NCI-H2196 treated with DMSO at 0.1 percent for 48 hours (cell line): Measurements from ENCODE around the gene RGS5.

Experiments used
- DNase-seq: peaks from one replicate; lab custom pipeline; 2025; ENCODE audit not compliant: unreplicated experiment; lab: John Stamatoyannopoulos, UW

The RGS5 gene

DNA sequence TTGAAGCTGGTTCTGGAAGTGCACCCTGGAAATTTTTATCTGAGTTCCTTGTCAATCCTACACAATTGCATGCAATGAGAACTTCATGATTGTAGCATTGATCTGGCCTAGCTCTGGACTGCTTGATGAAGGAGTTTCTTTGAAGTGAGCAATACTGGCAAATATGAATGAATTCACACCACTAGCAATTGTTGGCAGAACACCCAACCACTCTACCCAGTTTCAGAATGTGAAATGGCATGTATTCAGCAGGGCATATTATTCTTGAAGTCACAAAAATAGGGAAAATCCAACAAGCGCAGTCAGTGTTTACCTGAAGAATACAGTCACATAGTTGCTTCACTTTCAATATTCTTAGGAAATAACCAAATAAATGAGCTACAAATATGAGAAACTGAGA is 57.3 kb downstream of the RGS5 start:
- no peak for DNase-seq

DNA sequence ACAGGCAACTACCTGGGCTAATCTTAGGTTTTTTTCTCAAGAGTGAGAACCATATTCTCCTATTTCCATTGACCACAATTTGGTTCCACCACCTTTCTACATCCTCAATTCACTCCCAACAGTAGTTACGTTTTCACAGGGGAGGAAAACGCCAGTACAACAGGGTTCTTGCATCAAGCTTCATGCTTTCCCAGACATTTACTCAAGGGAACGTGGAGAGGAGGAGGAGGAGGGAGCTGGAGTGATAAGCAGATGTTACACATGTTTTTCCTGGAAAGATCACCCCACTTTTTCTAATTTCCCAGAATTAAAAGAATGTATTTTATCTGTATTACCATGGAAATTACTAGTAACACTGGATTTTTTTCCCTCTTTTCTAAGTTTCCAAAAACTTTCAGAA is 58.3 kb downstream of the RGS5 start:
- no peak for DNase-seq

DNA sequence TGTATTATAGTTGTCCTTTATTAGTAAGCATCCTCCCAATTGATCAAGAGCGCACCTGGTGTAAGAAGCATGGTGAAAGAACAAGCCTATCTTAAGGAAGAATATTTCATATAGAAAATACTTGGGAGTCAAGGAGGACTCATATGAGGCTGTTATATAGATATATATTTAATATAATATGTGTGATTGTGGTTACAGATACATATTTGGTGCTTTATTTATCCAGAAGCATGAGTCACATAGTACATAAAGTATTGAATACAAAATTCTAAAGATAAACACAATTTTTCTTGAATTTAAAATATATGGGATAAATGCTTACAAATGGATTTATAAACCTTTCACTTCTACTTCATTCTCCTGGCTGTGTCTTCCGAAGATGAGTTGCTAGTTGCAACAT is 60.6 kb downstream of the RGS5 start:
- DNase-seq, result no peak

DNA sequence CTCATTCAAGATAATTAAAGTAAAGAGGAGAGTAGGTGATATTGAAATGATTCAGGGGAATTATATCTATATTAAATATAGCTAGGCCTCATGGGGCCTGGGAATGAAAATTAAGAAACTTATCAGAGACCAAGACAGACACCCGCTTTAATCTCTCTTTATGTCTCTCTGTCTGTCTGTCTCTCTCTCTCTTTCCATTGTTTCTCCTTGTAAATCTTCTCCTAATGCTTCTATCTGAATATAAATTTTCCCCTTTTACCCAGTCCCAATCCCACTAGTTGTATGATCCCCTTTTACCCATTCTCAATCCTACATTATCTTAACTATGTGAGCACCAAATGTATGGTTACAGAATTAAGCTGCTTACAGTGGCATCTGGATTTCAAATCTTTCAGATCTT is 61.2 kb downstream of the RGS5 start:
- DNase-seq, result no peak

DNA sequence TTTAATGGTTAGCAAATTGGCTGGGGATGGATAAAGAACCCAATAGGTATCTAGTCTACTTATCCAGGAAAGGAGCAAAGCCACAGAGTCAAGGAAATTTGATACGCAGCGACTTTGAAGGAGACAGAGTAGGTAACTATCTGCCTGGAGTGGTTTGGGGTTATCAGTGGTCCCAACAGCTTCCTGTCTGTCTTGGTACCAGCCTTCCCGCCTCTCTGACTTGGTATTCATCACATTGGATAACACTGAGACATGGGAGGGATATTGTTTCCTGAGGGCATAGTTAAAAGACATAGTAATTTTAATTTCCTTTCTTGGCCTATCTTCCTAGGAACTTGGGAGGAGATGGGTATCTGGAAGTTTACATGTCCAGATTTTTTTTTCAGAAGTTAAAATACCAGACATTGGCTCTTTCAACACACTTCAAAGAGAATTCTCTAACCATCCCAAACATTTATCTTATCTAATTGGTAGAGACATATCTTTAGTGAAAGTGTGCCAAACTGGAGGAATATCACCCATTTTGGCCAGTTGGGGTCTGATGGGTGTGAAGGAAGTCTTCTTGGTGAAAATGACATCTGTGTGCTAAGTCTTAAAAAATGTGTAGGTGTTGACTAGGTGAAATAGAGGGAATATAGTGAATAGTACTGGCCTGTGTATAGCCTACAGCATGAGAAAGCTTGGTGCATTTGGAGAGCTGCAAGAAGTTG is 65.0 kb downstream of the RGS5 start:
- no peak for DNase-seq

DNA sequence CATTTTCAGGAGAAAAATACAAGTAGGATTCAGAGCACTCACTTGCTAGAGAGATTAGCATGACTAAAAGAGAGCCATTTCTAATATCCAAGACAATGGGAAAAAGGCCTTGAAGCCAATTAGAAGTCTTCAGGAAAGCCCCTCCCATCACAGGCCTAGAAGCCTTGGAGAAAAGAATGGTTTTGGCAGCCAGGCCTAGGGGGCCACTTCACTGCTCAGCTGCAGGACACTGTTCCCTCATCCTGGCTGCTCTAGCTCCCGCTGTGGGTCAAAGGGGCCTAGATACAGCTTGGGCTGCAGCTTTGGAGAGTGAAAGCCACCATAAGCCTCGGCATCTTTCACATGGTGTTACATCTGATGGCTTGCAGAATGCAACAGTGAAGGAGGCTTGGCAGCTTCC is 70.7 kb downstream of the RGS5 start:
- no peak for DNase-seq

DNA sequence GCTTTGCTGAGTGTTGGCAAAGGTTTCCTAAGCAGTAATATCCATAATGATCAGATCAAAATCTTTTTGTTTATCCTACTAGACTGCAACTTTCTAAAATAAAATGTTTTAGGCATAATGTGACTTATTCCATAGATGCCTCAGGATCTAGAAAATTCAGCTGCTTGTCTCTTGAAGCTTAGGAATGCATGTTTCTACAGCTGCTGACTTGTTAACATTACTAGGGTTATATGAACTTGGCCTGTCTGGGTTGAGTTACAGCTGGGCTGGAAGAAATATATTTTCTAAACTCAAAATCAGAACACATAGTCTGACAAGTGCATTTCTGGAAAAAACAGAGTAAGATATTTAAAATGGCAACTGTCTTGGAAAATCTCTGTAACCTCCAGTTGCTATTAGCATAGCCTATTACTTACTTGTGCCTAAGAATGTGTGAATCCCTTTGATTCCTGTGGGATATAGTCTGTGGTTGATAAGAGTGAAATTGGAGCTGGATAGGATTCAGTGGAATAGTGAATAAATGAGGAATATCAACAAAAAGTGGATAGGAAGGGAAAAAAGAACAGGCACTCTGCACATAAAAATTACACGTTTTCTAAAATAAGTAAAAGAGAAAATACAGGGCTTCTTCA is 72.4 kb downstream of the RGS5 start:
- no peak for DNase-seq

DNA sequence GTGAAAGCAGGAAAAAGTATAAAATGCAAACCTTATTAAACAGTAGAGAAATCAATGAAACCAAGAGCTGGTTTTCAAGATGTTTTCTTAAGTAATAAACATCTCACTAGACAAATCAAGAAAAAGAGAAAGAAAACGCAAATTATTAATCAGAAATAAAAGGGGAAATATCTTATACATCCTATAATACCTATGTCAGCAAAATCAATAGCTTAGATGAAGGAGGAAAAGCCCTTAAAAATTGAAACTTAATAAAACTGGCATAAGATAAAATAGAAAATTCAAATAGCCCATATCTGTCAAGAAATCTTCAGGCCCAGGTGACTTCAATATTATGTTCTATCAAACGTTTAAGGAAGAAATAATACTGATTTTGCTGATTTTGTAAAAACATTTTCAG is 74.4 kb downstream of the RGS5 start:
- no peak for DNase-seq

DNA sequence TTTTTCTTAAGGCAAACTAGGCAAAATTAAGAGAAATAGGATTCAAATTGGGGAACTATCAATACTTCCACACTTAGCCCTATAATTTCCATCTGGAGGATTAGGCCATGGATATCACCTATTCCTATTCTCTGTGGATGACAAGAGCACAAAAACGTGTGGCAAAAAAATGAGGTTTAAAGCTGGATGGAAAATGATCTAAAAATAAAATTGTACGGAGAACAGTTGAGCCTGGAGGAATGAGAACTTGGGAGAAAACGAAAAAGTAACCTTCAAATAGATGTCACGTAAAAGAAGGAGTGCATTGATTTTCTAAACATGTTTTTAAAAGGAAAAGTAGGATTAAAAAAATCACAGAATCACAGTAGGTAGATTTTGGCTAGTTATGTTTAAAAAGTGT is 77.9 kb downstream of the RGS5 start:
- no peak for DNase-seq

DNA sequence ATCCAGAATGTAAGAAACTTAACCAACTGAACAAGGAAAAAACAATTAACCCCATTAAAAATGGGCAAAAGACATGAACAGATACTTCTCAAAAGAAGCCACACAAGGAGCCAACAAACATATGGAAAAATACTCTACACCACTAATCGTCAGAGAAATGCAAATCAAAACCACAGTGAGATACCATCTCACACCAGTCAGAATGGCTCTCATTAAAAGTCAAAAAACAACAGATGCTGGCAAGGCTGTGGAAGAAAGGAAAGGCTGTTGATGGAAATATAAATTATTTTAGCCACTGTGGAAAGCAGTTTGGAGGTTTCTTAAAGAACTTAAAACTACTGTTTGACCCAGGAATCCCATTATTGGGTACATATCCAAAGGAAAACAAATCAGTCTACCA is 82.3 kb downstream of the RGS5 start:
- no peak for DNase-seq

DNA sequence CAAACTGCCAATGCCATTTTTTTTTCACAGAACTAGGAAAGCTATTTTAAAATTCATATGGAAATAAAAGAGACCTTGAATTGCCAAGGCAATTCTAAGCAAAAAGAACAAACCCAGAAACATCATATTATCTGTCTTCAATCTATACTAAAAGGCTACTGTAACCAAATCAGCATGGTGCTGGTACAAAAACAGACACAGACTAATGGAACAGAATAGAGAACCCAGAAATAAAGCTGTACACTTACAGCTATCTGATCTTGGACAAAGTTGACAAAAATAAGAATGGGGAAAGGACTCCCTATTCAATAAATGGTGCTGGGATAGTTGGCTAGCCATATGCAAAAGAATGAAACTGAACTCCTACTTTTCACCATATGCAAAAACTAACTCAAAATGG is 83.0 kb downstream of the RGS5 start:
- no peak for DNase-seq

DNA sequence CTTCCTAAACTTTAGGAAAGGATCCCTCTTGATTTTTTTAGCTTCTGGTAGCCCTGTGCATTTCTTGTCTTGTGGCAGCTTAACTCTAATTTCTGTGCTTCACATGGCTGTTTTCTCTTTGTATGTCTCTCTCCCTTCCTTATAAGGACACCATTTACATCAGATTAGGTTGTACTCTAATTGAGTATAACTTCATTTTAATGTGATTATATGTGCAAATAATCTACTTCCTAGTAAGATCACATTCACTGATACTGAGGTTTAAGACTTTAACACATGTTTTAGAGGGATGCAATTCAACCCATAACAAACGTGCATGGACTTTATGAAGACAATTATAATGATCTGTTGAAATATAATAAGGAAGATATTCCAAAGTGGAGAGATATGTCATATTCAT is 86.8 kb downstream of the RGS5 start:
- no peak for DNase-seq

DNA sequence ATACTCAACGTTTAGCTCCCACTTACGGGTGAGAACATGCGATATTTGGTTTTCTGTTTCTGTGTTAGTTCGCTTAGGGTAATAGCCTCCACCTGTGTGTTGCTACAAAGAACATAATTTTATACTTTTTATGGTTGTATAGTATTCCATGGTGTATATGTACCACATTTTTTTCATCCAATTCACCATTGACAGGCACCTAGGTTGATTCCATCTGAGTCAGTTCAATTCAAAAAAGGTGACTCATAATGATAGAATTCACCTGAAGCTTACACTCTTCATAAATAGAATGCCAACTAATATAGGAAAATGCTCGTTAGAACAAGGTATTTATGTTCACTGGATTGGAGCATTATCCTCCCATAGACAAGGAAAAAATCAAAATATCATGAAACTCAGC is 95.1 kb downstream of the RGS5 start:
- no peak for DNase-seq

DNA sequence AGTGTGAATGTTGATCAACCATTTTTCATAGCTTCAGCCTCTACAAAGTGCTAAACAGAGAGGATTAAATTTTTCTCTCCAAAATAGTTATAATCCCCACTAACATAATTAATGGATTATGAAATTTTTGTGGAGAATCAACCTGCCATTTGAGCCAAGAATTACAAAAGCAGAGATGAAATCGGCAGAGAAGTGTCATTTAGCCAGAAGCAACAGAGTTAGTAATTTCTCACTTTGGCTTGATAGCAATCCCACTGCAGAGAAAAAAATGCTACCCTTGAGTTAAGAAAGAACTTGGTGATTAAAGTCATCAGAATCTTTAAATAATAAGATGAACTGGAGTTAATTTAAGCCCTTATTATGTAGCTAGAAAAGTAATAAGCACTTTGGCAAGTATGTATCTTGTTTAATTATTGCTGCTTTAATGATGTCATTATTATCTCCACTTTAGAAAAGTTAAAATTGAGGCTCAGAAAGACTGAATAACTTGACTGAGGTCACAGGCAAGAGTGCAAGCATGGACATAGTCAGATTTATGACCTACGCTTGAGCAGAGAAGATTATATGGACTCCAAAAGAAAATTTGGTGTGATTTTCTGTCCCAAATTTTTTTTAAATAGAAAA is 96.2 kb downstream of the RGS5 start:
- DNase-seq, result no peak

DNA sequence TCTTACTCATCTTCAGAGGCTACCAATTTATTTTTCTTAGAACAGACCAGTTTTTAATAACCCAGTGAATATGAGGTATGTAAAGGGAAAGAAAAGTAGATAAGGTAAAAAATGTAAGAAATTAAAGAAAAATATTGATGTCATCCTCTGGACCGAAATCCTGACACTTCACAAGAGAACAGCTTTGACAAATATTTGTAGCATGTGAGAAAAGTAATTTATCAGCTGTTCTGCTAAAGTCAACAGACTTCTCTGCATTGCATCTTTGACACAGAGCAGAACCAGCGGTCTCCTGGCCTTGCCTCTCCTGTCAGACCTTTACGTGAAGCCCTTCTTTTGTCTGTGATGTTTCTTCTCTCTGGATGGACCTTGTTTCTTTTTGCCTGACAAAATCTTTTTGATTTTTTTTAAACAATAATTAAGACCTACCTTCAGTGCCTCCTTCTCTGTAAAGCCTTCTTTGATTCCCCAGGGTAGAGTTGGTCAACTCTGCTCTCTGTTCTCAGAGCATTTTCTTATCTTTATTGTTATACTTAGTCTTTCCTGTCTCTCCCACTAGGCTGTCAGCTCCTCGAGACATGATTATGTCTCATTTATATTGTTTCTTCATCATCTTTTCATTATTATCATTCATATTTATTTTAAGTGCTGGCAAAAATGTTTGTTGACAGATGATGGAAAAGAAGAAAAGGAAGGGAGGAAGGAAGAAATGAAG is 98.2 kb downstream of the RGS5 start:
- no peak for DNase-seq

DNA sequence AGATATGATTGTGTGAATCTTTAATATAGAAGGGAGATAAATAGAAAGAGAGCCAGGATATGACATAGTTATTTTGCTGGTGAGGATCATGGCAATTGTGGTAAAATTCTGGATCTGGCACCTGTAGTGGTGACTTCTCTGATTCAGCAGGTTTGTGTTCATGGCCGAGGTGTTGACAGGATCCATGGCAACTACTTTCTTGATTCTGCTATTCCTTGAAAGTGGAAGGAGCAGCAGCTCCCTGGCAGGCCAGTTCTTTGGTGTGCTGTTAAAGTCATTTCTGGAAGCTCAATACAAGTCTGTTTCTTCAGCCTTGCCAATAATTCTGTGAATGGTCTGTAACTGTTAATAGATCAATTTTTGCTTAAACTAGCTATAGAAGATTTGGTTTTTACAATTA is 100.1 kb downstream of the RGS5 start:
- no peak for DNase-seq

DNA sequence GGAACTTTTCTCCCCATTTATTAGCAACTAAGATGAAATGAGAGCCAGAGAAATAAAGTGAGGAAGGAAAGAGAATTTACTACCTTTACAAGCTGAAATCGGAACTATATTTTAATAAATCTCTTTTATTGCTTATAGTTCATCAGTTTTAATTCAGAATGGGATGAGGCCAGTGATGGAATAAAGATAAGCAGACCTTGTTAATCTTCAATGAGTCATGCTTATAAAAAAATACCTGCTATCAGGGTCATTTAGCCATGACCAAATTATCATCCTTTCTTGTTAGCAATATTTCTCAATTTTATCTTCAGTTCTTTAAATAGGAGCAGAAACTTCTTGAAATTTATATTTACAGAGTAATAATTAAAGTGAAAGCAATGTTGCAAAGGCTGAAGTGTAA is 107.5 kb downstream of the RGS5 start:
- DNase-seq, result no peak

DNA sequence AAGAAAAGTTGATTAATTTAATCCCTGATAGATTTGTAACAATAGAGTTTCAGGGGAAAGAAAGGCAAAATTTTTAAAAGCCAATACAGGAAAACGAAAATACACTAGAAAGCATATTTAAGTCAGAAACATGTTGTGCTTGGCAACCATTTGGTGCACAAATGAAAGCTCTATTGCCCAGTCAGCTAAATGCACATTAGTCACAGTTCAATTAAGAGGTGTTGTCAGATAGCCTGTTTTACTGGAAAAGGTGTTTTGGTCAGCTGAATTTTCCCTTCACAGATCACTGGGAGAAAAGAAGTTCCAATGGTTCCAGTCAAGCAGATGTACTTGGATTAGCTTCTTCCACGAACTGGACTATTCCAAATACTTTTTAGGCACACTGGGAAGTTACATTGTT is 108.1 kb downstream of the RGS5 start:
- no peak for DNase-seq

DNA sequence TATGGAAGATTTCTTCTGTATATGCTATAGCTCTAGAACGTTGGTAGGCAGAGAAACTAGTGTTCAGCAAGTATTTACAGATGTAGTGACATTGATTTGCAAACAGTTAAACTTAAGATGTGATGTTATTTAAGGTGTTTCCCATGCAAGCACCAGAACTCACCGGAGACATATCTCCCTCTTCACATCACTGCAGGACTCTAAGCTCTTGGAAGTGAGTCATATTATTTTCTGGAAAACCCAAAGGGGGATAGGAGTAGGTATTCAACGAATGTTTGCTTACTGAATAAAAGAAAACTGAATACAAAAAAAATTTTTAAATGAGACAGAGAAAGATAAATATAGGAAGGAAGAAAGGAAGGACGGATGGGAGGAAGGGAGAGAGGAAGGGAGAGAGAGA is 108.5 kb downstream of the RGS5 start:
- no peak for DNase-seq

DNA sequence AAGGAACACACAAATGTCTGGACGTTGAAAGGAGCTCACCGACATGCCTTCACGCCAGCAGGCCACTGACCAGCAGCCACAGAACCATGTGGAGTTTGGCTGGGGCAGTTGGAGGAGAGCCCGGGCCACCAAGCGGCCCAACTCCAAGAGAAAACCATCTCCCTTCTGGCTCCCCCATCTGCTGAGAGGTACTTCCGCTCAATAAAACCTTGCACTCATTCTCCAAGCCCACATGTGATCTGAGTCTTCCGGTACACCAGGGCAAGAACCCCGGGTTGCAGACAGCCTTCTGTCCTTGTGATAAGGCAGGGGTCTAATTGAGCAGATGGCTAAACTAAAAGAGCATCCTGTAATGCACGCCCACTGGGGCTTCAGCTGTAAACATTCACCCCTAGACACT is 109.1 kb downstream of the RGS5 start:
- DNase-seq, result no peak

DNA sequence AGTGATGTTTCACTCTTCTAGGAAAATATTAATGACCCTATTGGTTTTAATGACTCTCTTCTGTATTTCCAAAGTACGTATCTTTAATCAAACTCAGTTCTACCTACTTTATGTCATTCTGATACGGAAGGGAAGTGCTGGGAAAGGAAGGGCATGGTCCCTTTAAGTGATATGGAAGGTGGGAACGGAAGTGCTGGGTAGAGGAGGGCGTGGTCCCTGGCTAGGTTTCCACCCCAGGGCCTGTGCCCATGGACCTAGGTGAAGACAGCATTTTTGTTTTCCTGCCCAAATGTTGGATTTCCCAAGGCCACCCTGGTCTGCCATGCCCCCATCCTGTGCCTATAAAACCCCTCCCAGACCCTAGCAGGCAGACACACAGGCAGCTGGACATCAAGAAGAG is 109.5 kb downstream of the RGS5 start:
- DNase-seq, result no peak
